Melanocyte of skin (primary cell): ENCODE data around the gene TMEM131L. TPM values are rescaled to one million over a fixed set of nuclear protein-coding genes. Genes with fewer than 3 reads are reported as not detected.

Experiments used
- total RNA-seq, 2 donors: library from RNA; depleted of rRNA; stranded (reverse); fragments of >200 nt; gene quantifications; 2 replicates each; pipeline ENCODE4 v1.2.3, GENCODE V29; 2012

TMEM131L gene, protein sequence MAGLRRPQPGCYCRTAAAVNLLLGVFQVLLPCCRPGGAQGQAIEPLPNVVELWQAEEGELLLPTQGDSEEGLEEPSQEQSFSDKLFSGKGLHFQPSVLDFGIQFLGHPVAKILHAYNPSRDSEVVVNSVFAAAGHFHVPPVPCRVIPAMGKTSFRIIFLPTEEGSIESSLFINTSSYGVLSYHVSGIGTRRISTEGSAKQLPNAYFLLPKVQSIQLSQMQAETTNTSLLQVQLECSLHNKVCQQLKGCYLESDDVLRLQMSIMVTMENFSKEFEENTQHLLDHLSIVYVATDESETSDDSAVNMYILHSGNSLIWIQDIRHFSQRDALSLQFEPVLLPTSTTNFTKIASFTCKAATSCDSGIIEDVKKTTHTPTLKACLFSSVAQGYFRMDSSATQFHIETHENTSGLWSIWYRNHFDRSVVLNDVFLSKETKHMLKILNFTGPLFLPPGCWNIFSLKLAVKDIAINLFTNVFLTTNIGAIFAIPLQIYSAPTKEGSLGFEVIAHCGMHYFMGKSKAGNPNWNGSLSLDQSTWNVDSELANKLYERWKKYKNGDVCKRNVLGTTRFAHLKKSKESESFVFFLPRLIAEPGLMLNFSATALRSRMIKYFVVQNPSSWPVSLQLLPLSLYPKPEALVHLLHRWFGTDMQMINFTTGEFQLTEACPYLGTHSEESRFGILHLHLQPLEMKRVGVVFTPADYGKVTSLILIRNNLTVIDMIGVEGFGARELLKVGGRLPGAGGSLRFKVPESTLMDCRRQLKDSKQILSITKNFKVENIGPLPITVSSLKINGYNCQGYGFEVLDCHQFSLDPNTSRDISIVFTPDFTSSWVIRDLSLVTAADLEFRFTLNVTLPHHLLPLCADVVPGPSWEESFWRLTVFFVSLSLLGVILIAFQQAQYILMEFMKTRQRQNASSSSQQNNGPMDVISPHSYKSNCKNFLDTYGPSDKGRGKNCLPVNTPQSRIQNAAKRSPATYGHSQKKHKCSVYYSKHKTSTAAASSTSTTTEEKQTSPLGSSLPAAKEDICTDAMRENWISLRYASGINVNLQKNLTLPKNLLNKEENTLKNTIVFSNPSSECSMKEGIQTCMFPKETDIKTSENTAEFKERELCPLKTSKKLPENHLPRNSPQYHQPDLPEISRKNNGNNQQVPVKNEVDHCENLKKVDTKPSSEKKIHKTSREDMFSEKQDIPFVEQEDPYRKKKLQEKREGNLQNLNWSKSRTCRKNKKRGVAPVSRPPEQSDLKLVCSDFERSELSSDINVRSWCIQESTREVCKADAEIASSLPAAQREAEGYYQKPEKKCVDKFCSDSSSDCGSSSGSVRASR (N-terminal part only)
- 10 to 100 TPM in 1 of 2 donors, 1 to 10 TPM in 1; 8.3 to 18.3 TPM for total RNA-seq

DNA sequence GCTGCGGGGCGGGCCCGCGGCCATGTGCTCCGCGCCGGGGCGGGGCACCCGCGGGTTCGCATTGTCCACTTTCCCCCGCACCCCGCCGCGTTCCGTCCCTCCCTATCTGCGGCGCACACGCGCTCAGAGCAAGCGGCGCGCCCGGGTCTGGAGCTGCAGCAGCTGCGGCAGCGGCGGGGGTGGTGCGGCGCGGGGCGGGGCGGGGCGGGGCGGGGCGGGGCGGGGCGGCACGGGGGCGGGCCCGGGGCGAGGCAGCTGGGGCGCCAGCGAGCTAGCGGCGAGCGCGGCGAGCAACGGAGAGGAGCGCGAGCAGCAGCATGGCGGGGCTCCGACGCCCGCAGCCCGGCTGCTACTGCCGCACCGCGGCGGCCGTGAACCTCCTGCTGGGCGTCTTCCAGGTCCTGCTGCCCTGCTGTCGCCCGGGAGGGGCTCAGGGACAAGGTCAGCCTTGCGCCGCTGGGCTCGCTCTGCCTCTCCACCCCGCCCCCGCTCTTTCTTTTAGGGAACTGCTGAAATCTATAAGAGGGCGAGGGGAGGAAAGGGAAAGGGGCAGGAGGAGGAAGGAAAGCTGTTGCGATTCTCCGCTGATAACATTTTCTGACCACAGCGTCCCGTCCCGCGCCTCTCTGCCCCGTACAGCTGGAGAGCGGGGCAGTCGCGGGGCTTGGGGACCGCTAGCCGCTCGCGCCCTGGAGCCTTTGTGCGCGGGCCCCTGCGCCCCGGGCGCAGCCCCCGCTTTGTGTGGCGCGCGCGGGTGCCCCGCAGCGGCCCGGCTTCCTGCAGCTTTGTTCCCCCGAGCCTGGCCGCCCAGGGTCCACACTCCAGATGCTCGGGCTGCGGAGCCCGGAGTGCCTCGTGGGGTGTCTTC lies at the start of gene TMEM131L:
Gene TMEM131L (plus strand): TSS at position 280 of the 868 bp plus-strand sequence. CDS start 38 bp downstream, at position 318.

DNA sequence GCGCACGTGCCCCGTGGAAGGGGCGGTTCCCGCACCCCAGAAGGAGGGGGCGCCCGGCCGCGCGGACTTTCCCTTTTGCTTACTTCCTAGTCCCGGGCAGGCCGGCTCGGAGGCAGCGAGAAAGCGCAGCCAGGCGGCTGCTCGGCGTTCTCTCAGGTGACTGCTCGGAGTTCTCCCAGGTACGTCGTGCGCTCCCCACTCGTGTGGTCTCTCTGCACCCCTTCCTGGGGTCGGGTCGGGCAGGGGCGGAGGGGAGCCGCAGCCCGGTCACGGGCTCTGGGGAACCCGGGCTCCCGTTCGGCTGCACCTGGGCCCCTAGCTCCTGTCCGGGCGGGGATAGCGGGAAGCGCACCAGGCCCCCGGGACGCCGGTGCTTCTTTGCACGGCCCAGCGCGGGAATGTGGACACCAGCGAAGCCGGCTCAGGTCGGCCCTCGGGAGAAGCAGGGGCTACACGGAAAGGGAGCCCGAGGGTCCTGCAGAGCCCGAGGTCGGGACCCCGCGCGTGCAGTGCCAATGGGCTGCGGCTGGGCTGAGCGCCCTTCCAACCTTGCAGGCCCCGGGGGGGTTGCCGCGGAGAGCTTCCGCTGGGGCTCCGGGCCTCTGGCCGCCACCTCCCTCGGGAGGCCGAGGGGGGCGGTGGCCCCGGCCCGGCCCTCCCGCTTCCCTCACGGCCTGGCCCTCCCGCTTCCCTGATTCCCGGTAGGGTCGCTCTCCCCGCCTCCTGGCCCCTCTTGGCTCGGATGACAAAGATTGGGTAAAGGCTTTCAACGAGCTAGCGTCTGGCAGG lies 218.2 kb downstream of the TMEM131L start, which contains the start of gene TLR2:
Gene TLR2 (plus strand): TSS at position 99 of the 789 bp plus-strand sequence. CDS start 18,628 bp downstream, outside the sequence.

Other genes starting within 250 kb of the TMEM131L start
- gene MND1, start 121.7 kb upstream of the TMEM131L start, total RNA-seq = 10 to 100 TPM in 1 of 2 donors, 1 to 10 TPM in 1; 5.2 to 18.6 TPM
- gene TLR2, start 217.9 kb downstream of the TMEM131L start, total RNA-seq = 1 to 10 TPM in 1 of 2 donors, under 1 TPM in 1; under 0.01 to 1.7 TPM